GM21723 (cell line): ENCODE measurements around the gene CIC.
A peak's percentile ranks its signal among the peaks of the same experiment; 100 is the strongest.

Source experiments
- ATAC-seq: cut with Tn5 transposase; IDR thresholded peaks from one replicate; pipeline ENCODE4 v1.9.1; 2021; ENCODE audit warnings: mild to moderate bottlenecking, moderate library complexity; ENCODE audit not compliant: unreplicated experiment

Gene CIC

DNA sequence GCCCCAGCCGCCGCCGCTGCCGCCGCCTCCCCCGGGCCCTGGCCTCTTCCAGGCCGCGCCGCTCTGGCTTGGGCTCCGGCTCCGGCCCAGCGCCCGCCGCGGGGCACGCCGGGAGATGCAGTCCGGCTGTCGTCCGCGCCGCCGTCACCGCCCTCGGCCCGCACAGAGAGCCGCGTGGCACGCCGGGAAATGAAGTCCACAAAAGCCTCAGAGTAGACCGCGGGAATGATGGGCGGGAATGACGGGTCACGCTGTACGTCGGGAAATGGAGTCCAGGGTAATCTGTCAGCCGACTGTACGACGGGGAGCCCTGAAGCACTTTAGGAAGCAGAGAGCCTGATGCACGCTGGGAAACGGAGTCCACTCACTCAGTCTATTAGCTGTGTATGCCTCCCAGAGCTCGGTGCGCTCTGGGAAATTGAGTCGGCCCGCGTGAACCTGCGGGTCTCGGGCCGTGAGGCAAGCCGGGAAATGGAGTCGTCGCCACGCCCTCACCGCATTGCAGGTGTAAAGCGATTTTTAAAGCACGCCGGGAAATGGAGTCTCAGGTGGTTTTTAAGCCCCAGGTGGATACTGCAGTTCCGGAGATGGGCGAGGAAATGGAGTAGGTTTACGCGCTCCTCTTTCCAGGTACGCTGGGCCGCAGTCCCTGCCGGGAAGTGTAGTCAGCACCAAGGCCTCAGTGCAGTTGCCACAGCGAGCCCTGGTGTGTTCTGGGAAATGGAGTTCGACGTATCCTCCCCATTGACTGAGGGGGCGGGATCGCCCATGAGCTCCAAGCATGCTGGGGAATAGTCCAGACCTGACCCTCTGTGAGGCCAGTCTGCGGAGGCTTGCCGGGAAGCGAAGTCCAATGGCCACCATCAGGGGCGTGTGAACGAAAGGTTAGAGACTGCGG, 26.3 kb upstream of the CIC start, which contains the start of gene GSK3A:
Gene GSK3A, minus strand, starts transcription at position 91 of the 898 bp plus-strand sequence. CDS start 137 bp downstream, outside the sequence.
- ATAC-seq, result peak; percentile 66

DNA sequence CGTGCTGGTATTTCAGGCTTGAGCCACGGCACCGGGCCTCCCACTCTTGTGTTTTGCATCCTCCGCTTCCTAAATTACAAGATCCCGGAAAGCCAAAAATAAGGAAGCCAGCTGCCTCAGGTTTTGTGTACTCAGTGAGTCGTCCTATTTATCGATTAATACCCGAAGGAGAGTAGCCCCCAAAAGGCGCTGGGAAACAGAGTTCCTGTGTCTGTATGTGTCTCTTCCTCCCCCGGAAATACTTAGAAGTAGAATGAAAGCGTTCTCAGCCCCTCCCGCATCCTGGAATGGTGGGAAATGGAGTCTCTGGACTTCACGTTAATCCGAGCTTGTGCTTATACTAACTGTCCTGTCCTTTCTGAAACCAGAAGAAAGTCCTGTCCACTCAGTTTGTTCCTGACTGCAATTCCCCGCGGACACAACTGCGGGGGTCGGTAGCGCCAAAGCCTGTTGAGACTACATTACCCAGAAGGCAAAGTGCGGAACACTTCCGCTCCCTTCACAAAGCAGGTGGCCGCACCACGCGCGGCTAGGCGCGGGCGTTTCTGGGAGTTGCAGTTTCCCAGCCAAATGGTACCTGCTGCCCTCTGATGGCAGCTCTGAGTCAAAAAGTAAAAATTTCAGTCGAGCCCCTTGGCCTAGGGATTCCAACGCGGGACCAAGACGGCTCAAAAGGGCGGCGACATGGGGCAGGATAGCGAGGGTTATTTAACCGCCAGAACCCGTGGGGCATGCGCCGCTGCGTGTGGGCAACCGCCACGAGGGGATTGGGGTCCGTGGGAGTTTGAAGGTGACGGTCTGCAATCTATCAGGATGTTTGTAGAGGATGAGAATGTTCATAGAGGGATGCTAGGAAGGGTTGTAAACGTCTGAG, 24.5 kb upstream of the CIC start:
- peak; percentile 42 for ATAC-seq

DNA sequence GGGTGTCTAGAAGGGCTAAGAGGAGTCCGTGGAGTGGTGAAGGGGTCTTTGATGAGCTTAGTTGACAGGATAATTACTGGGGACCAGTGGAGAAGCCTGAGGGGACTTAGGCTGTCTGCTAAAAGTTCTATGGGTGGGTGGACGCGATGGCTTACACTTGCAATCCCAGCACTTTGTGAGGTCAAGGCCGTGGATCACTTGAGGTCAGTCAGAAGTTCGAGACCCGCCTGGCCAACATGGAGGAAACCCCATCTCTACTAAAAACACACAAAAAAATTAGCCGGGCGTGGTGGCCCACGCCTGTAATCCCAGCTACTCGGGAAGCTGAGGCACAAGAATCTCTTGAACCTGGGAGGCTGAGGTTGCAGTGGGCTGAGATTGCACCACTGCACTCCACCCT, 23.8 kb upstream of the CIC start:
- ATAC-seq, result no peak

DNA sequence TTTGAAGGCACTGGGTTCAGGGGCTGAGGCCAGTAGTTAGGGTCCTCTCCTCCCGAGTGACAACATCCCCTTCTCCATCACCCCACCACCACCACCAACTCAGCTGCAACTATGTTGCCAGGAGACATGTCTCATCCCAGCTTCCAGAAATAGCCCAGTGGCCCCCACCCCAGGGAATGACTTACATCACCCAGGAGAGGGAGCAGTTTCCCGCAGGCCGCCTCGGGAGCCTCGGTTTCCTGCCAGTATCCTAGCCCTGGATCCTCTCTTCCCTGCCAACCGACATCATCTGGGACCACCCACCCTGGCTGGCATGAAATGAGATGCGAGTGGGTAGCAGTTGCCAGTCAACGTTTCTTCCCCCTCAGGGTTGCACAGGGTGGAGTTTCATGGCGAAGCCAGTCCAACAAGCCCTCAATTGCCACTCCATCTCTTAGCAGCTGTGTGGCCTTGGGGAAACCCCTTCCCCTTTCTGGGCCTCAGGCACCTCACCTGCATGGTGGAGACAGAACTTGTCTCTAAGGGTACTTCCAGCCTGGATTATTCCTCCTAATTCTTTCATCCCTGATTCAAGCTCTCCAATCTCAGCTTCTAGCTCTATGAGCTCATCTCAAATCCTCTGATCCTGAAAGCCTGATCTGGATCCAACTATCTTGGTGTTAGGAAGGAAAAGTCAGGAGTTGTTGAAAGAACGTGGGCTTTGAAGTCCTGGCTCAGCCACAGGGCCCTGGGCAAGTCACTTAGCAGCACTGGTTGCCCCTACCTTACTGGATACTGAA, 22.7 kb upstream of the CIC start:
- no peak for ATAC-seq

DNA sequence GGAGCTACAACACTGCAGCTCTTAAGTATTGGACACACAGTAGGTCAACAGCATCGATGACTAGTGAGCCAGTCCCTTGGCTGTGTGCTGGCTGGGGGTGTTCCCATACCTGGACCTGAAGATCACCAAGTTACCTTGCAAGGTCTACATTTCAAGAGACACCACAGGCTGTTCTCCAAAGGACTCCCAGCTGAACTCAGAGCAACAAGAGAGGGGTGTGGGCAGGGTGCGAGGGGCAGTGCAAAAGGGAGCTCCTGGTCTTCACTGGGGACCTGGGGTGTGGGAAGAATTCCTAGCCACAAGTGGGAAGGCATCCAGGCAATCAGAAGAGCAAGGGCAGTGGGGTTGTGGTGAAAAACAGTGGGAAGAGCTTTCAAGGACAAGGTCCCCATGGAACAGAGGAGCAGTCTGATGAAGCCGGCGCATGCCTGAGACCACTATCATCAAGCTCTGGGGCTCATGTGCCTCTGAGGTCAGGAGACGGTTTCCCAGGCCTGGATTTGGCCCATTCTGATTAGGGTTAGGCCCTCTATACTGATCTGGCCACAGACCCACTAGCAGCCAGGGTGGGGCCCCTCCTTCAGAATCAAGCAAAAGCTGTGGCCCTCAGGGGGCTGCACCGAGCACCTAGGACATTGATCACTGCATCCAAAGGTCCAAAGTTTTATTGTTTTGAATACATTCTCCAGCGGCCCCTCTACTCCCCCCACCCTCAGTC, 22.0 kb upstream of the CIC start:
- no peak for ATAC-seq

DNA sequence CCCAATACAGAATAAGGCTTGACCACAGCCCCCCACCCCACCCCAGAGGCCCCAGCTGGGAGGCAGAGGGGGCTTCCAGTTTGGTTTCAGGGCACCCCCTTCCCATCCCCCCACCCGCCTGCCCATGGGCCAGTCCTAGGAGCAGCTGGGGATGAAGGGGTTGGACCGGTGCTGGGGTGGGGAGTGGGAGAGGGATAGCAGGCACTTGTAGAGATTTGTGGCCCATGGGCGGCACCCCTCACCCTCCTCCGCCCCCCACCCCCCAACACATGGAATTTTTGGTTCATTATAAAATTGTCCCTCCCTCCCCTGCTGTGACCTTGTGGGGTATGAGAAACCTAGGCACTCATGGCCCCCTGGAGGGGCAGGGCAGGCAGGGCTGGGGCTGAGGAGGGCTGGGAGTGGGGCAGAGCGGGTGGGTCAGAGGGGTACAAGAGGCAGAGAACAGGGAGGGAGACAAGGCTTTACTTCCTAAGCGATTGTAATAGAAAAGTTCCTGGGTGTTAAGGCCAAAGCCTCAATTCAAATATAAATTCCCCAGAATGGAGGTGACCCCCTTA, 21.3 kb upstream of the CIC start:
- ATAC-seq, result no peak

DNA sequence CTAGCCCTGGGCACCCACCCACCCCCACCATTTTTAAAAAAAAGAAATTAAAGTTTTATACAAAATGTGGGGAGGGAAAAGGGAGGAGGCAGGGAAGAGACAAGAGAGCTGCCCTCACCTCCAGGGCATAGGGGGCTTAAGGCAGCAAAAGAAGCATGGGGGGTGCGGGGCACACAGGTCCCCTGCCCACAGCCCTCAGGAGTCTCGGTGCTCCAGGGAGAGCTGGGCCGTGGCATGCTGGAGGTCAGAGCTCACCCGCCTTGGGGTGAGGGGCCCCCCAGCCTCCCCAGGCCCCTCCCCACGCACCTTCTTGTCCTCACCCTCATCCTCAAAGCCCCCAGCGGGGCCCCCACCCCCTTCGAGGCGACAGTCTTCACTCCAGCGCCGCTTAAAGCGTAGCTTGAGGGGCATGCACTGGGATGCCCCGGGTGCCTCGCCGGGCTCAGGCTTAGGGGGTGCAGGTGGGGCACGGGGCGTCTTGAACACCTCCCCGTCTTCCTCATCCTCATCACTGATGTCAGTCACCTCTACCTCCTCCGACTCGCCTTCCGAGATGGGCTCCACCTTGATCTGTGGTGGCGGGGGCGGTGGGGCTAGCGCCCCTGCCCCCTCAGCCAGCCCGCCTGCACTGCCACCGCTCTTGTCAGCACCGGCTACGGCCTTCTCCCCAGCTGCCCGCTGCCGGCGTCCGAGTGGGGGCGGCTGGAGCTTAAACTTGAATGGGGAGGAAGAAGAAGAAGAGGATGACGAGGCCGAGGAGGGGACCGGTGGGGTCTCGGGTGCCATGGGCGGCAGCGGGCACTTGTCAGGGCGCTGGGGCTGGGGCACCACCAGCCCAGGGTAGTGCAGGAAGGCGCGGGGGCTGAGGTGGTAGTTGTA, 20.5 kb upstream of the CIC start:
- ATAC-seq, result no peak

DNA sequence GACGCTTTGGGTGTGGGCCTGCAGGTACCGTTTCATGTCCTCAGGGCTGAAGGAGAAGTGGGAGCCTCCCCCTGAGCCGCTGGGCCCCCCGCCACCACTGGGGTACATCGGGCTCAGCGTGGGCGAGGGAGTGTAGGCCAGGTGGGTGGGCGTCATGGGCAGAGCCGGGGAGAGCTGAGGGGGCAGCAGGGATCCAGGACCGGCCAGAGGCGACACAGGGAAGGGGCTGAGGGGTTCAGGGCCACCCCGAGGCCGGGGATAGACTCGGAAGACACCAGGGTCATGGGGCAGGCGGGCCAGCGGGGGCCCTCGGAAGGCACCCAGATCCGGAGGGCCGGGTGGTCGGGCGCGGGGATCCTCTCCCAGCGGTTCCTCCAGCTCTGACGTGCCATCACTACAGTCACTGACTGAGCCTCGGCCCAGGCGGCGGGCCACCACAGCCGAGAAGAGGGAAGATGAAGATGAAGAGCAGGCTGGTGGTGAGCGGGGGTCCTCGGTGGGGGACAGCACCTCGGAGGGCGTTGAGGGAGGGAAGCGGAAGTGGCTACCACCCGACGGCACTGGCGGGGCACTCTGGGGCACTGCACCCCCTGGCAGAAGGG, 19.8 kb upstream of the CIC start:
- ATAC-seq, result no peak

DNA sequence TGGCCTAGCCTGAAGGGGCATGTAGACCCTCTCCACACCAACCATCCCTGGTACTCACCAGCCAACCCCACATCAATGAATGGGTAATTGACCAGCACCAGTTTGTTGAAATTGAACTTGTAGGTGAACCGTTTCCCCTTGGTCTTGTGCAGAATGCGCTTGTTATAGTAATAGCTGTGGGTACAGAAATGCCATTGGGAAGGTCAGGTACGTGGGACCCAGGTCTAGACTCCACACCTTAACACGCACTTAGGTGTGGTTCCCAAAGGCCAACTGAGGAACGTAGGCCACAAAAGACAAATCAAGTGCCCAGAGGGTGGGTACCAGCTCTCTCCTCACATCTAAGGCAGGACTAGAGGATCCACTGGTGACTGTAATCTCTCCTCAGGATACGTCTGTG, 19.3 kb upstream of the CIC start:
- no peak for ATAC-seq

DNA sequence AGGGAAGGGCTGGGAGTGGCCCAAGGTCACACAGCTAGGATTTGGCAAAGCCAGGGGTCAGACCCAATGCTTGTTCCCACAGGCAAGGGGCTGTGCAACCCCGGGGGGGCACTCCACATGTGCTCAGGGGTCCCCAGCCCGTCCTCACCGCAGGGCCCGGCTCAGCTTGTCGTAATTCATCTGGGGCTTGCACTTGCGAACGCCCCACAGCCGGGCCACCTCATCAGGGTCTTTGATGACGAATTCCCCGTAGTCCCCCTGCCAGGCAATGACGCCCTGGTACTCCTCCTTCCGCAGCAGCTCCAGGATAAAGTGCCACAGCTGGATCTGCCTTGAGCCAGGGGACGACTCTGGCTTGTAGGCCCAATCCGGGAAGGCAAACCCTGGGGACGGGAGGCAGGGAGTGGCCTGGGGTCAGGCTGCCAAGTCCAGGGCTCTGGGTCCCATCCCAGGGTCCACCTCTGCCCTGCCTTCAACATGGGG, 18.8 kb upstream of the CIC start:
- no peak for ATAC-seq

DNA sequence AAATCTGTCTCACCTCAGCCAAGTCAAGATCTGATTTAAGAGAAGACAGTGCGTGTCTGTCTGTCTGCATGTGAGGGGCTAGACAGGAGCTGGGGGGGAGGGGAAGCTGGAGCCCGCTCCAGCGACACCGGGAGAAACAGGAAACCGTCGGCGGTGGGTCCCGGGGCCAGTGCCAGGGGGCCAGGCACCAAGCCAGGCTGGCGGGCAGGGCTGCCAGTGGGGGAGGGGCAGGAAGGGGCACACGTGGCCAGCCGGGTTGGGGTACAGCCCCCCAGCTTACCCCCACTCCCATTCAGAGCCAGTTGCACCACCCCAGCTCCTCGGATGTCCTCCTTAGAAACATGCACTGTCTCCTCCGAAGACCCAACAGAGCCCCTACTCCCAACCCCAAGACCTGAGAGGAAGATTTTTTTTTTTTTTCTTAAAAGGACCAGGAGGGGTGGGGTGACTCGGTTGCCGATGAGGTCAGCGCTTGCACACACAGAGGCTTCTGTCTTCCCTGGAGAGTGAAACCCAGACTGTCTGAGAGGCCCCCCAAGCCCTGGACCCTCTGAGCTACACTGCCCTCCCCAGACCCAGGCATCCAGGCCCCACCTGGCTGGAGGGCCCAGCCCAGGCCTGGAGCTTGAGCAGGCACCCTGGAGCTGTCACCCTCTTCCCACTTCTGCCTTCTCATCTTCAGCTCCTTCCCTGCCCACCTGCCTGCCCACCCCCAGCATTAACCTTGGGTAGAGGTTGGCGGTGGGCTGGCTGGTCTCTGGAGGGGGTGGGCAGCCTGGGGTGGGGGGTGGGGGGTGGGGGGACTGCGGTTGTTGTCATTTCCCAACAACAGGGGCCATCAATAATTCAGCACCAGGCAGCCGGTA, 18.2 kb upstream of the CIC start:
- no peak for ATAC-seq

DNA sequence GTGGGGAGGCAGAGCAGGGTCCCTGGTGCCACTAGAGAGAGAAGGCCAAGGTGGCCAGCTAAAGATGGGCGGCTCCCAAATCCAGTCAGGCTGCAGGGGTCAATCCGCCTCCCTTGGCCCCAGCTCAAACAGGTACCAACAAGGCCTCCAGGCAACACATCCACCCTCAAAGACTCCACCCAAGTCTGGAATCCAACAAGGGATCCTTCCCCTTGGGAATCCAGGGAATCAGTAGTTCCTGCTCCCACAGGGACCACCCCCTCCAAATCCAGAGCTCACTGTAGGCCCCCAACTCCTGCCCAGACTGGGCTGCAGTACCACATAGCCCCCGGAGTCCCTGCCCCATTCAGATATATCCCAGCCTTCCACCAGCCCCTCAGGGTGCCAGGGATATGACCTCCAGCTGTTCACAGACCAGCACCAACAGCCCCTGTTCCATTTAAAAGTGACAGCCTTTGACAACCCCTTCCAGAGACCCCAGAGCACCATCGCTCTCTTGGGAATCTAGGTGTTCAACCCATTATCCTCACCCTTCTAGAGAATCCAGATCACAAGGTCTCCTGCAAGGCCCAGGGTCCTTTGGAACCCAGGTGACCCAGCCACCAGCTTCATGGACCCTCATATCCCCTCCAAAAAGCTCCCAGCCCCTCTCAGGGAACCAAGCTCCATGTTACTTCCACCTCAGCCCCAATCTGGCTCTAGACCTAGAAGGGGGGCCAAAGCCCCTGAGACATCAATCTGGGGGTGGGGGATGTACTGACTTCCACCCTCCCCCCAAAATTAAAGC, 17.3 kb upstream of the CIC start:
- ATAC-seq, result no peak

DNA sequence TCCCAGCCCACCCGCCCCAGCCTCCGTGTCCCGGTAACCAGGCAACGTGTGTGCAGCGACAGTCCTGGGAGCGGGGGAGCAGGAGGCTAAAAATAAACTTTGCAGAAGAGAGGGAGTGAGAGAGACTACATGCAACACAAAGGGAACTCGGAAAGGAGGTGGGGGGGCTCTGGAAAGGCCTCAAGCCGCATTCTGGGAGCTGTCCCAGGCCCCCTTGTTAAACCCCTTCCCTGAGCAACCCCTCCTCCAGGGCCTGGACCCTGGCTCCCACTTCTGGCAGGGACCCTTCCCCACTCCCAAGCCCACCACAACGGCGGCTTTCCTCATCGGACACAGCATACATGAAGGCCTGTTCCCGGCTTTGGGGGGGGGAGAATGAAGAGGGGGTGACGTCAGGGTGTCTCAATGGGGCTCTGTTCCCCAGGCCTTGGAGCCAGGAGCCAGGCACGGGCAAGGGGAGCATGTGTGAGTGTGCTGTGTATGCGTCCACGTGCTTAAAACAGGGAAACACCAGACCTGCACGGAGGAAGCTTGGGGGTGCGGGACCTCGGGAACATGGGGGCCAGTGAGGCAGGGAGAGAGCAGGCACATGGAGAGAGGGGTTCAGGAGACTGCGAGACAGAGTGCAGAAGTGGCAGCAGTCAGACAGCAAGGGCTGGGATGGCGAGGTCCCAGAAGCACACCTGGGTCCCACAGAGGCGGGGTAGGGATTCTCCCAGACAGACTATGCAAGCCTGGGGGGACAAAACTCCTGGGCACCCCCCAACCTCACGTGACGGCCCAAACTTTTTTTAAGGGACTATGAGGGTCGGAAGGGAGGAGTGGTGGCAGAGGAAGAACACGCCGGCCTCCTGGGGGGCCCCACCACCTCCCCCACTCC, 16.4 kb upstream of the CIC start:
- no peak for ATAC-seq

DNA sequence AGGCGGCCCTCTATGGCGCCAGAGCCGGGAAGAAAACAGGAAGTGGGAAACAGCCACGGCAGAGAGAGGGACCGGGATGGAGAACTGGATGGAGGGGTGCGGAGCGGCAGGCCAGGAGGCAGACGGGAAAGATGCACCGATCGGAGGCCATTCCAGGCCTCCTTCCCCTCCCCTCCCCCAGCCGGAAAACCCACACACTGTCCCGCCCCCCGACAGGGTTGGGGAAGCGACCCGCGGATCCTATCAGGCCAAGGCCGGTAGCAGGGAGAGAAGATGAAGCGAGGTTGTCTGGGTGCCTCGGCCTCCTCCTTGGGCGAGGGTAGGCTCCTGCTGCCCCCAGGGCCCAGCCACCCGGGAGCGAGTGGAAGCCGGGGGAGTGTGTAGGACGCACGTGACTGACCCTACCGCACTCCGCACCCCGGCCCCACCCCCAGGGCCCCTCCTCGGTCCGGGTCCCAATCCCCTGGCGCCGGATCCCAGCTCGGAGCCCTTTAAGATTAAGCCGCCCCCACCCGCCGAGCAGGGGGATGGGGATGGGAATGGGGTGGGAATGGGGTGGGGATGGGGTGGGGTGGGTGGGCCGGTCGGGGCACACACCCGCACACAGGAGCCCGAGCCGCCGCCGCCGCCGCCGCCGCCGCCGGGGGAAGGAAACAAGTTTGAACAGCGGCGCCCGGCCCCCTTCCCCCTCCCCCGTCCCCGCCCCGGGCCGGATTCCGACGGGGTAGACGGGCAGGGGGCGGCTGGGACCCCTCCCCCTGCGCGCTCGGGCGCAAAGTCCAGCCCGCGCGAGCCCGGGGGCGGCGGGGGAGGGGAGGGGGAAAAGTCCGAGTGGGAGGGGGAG, 15.6 kb upstream of the CIC start:
- peak; percentile 7 for ATAC-seq
